Retinal pigment epithelial cell (primary cell): ENCODE results near the gene PCDHB9.
"Not testable (repeated sequence)": the region's sequence is repeated elsewhere in the genome, so short reads cannot be mapped to it uniquely, and the experiment has no call there.

Experiments used
- DNase-seq: peaks from one replicate; pipeline ENCODE4 v3.0.0-alpha.2; 2010; ENCODE audit warnings: low read depth
- H3K4me3 ChIP-seq: 2 replicates; pipeline ENCODE4 v1.5.1; 2011; ENCODE audit warnings: mild to moderate bottlenecking, low read length, control low read depth, moderate library complexity
- CTCF ChIP-seq: conservative IDR thresholded peaks from 2 replicates; pipeline ENCODE4 v1.5.1; 2011; ENCODE audit warnings: low read depth, low read length, control low read depth, inconsistent platforms

The PCDHB9 gene

GRCh38 chr5:141186897-141187512, at the start of gene PCDHB9:
Gene PCDHB9, plus strand, starts transcription at chr5:141187161. Its CDS starts 158 bp downstream, at chr5:141187319.
- DNase-seq: no peak
- no peak within 1 kb of the TSS for H3K4me3 ChIP-seq
- peak; percentile 34 for TF ChIP-seq CTCF

GRCh38 chr5:141137346-141137745, 49.6 kb upstream of the PCDHB9 start:
- H3K4me3 ChIP-seq, DNase-seq: not testable (repeated sequence)

- no peak within 1 kb of the TSS for H3K4me3 ChIP-seq
- no peak for DNase-seq
These were observed 37.1 kb upstream of the PCDHB9 start, which contains the start of gene PCDHB6 for GRCh38 chr5:141149812-141150211. Gene PCDHB6, plus strand, starts transcription at chr5:141150057. Its CDS starts 201 bp downstream, at chr5:141150258.

GRCh38 chr5:141150224-141150992, 36.6 kb upstream of the PCDHB9 start:
- TF ChIP-seq CTCF: no peak
- no peak for DNase-seq
- no peak overlapping the region for H3K4me3 ChIP-seq

More at GRCh38 chr5:141149812-141150211, 37.1 kb upstream of the PCDHB9 start, which contains the start of gene PCDHB6:
- no peak for TF ChIP-seq CTCF

- DNase-seq: no peak
- no peak overlapping the region for H3K4me3 ChIP-seq
- no peak for TF ChIP-seq CTCF
These were observed 36.0 kb upstream of the PCDHB9 start for GRCh38 chr5:141150993-141151325.

GRCh38 chr5:141151632-141152031, 35.3 kb upstream of the PCDHB9 start:
- DNase-seq, H3K4me3 ChIP-seq: not testable (repeated sequence)

GRCh38 chr5:141152096-141152495, 34.9 kb upstream of the PCDHB9 start:
- not testable (repeated sequence) for DNase-seq, H3K4me3 ChIP-seq

- no peak for TF ChIP-seq CTCF
- DNase-seq: no peak
- H3K4me3 ChIP-seq: no peak overlapping the region
These were observed 31.2 kb upstream of the PCDHB9 start for GRCh38 chr5:141155540-141156374.

GRCh38 chr5:141157356-141157755, 29.6 kb upstream of the PCDHB9 start:
- not testable (repeated sequence) for H3K4me3 ChIP-seq, DNase-seq

- H3K4me3 ChIP-seq, DNase-seq: not testable (repeated sequence)
These were observed 29.1 kb upstream of the PCDHB9 start for GRCh38 chr5:141157901-141158300.
